ENCODE data around the gene FHL3.

Gene FHL3

DNA sequence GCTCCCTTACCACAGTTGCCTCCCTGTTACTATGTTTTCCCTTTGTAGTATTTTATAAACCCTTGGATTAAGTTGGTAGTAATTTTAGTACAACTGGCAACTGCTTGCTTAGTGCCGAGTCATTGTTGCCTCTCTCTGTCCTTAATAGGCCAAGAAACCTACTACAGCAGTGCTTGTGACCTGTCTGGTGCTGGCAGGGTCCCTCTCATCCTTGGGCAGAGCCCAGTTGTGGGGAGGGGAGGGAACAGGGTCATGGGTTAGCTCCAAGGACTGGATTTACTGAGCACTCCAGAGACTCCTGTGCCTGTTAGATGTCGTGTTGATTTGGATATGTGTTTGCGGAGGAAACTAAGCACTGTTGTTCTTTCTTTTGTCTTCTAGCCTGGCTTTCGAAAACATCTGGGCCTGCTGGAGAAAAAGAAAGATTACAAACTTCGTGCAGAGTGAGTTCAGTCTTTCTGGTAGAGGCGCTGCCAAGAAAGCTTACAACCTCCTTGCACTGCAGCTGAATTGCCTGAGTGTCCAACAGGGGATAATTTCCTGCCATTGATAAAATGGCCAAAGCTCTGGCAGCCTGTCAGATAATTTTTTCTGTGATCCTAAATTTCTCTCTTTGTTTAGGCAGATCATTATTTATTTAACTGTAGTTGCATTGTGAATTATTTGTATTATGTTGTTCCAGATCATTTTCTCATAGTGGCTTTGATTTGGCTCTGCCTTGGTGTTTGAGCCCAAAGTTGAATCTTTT is 10.8 kb upstream of the FHL3 start:
- no peak overlapping the region for H3K4me3 ChIP-seq (ENCODE audit: low read depth, low read length)
- TF ChIP-seq, protein P1, sequence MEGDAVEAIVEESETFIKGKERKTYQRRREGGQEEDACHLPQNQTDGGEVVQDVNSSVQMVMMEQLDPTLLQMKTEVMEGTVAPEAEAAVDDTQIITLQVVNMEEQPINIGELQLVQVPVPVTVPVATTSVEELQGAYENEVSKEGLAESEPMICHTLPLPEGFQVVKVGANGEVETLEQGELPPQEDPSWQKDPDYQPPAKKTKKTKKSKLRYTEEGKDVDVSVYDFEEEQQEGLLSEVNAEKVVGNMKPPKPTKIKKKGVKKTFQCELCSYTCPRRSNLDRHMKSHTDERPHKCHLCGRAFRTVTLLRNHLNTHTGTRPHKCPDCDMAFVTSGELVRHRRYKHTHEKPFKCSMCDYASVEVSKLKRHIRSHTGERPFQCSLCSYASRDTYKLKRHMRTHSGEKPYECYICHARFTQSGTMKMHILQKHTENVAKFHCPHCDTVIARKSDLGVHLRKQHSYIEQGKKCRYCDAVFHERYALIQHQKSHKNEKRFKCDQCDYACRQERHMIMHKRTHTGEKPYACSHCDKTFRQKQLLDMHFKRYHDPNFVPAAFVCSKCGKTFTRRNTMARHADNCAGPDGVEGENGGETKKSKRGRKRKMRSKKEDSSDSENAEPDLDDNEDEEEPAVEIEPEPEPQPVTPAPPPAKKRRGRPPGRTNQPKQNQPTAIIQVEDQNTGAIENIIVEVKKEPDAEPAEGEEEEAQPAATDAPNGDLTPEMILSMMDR (IDR thresholded peaks at IDR 0.05; ENCODE audit: borderline replicate concordance, insufficient read depth, low read depth, low read length) = no peak

DNA sequence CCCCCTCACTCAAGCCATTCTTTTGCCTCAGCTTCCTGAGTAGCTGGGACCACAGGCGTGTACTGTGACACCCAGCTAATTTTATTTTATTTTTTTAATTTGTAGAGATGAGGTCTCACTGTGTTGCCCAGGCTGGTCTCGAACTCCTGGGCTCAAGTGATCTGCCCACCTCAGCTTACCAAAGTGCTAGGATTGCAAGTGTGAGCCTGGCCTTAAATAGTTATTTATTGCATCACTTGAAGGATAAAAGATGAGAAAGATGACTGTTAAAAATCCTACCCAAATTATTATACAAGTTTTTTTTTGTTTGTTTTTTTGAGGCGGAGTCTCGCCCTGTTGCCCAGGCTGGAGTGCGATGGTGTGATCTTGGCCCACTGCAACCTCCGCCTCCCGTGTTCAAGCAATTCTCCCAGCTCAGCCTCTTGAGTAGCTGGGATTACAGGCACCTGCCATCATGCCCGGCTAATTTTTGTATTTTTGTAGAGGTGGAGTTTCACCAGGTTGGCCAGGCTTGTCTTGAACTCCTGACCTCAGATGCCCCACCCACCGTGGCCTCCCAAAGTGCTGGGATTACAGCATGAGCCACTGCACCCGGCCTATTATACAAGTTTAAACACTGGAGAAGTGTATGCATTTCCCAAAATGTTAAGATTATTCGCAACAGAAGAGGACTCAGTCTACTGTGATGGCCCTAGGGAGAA is 9.6 kb upstream of the FHL3 start:
- no peak overlapping the region for H3K4me3 ChIP-seq (ENCODE audit: low read depth, low read length)
- TF ChIP-seq, protein P1 (IDR thresholded peaks at IDR 0.05; ENCODE audit: borderline replicate concordance, insufficient read depth, low read depth, low read length) = no peak

DNA sequence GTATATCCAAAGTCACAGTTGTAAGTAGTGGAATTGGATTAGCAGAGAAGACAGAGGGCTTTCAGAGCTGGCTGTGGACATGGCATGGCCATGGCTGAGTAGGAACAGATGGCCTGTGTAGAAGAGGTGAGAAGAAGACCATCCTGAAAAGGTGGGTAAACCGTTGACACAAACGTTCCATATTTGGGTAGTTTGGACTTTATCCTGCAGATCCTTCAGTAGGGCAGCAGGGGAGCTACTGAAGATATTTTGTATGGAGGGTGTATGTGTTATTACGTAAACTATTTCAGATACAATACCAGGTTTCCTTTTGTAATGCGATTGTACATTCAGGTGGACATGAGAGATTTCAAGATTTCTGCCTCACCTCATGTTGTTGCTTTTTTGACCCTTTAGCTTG is 8.9 kb upstream of the FHL3 start:
- no peak overlapping the region for H3K4me3 ChIP-seq (ENCODE audit: low read depth, low read length)
- TF ChIP-seq, protein P1 (IDR thresholded peaks at IDR 0.05; ENCODE audit: borderline replicate concordance, insufficient read depth, low read depth, low read length) = no peak

DNA sequence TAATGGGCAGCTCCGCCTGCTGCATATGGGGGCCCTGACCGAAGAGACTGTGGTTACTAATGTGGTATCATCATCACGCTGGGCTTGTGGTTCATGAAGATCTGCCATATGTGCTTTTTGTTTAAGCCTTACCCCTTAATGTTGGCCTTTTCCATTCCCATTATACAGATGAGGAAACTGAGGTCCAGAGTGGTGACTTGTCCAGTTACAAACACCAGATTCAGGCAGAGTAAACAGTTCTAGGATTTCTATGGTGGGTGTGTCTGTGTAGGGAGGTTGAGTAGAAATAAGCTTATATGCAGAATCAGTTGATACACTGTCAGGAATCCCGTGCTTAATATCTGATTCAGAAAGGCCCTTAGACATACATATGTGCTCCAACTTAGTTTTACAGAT is 7.9 kb upstream of the FHL3 start:
- H3K4me3 ChIP-seq (ENCODE audit: low read depth, low read length) = peak overlapping the region; percentile 76
- TF ChIP-seq, protein P1 (IDR thresholded peaks at IDR 0.05; ENCODE audit: borderline replicate concordance, insufficient read depth, low read depth, low read length) = no peak

DNA sequence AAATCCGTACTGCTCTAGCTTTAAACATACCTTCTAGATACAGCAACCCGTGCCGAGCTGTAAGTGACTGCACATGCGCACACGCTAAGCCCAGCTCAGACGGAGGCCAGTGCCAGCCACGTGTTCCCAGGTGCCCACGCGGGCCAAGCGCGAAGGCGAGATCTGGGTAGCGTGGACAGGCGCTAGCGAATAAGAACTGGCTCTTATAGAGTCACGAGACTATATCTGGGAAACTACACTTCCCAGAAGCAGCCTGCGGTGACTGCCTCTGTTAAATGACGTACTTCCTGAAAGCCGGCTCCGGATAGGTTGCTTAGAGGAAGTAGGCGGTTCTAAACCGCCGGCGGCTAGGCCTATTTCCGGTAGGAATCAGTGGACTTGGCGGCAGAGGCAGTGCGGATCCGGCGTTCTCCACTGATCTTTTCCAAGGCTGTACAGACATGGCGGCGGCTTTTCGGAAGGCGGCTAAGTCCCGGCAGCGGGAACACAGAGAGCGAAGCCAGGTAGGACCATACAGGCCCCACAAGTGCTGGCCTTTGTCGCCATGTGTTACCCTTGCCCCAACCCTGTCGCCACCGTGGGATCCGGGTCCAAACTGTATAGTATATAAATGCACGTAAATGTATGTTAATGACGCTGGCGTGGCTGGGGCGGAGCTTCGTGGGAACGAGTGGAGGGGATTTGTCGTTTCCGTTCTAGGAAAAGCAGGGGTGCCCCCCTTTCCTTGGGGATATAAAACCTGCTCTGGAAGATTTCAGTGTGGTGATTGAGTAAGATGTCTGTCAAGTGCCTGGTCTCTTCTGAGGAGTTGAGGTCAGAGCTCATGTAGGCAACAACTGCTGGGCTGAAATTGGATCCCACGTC is 7.3 kb upstream of the FHL3 start, which contains the start of gene UTP11:
UTP11 (plus strand) TSS at position 372 of the 864 bp plus-strand sequence; CDS start at position 441, 69 bp downstream.
- H3K4me3 ChIP-seq (ENCODE audit: low read depth, low read length) = peak within 1 kb of the TSS; percentile 76
- TF ChIP-seq, protein P1 (IDR thresholded peaks at IDR 0.05; ENCODE audit: borderline replicate concordance, insufficient read depth, low read depth, low read length) = no peak

DNA sequence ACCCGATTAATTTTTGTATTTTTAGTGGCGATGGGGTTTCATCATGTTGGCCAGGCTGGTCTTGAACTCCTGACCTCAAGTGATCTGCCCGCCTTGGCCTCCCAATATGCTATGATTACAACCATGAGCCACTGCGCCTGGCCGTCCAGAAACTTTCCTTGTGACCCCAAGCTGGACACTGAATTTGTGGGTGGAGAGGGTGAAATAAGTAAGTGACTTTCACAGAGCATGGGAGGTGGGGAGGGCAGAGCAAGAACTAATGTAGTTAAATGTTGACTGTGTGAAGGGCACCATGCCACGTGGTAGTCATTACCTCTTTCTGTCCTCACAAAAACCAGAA is 4.5 kb upstream of the FHL3 start:
- H3K4me3 ChIP-seq (ENCODE audit: low read depth, low read length) = no peak overlapping the region
- TF ChIP-seq, protein P1 (IDR thresholded peaks at IDR 0.05; ENCODE audit: borderline replicate concordance, insufficient read depth, low read depth, low read length) = no peak
